Right kidney (tissue), 1 donor: ENCODE results near the gene KCNQ1.

ENCODE experiments used
- DNase-seq: peaks from one replicate; pipeline ENCODE4 v3.0.0-alpha.2; 2016

KCNQ1 gene

DNA sequence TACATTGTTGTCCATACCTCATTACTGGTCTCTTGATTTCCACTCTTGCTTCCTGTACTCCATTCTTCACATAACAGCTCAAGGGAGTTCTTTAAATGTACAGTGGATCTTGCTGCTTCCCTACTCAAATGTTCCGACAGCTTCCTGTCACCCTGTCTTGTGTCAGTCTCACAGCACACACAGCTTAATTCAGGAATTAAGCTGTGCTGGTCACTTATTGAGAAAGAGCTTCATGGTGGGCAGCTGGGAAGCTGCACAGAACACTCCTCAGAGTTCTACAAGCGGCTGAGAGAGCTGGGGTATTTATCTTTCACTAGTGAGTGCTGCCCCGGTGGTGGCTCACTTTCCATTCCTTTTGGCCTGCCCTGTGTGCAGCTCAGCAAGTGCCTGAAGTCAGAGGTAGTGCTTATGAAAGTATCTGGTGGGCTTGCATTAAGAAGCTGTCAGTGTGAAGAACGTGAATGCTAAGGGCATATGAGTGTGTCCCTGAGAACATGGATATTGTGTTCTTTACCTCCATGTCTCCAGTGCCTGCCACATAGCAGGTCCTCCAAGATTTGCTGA lies 206.3 kb downstream of the KCNQ1 start:
- DNase-seq, result no peak

DNA sequence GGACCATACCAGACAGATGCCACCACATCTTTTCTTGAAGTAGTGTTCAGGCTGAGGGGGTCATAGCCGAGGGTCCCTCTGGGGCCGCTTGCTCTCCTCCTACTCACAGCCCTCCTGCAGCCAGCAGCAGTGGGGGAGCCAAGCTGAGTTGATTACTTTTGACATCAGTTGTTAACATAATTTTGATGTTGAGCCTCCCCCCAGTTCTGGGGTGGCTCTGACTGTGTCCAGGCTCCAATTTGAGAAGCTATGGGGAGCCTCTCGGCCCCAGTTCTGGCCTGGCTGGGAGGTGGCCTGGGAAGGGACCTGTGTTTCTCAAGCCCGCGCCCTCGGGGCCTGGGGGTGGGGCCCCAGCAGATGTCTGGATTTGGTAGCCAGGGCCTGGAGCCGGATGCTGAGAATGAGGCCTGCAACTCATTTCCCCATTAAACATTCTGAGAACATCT lies 207.0 kb downstream of the KCNQ1 start:
- DNase-seq, result no peak

DNA sequence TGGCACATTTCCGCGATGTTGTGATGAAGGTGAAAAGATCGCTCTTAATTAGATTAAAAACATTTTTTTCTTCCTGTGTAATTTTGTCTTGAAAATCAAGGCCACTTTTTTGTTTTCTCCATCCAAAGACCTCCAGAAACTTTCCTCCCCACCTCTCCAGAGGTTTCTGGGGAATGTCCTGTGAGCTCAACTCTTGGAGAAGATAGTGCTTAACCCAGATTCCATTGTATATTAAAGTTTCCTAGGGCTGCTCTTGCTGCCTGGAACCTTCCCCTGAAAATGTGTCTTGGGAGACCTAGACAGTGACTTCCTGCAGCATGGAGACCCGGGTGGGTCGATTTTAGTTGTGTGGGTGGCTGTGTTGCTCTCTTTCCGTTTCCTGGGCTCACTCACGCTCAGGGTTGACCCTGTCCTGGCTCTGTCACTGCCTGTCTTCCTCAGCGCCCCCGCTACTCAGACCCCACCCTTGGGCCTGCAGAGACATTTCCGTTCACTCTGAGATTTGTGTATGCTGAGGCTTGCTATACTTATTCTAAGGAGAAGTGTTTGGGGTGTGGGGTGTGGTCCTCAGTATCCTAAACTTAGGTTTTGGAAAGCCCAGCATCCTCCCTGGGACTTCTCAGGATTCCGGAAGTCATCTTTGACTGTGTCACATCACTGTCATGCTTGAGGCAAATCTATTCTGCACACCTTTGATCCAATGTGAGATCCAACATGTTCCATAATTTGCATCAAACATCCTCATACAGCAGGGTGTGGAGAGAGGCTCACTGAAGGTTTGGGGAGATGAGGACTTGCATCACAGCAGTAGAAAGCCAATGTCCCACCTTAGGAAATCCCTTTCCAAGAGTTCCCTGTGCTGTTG lies 207.8 kb downstream of the KCNQ1 start:
- no peak for DNase-seq

DNA sequence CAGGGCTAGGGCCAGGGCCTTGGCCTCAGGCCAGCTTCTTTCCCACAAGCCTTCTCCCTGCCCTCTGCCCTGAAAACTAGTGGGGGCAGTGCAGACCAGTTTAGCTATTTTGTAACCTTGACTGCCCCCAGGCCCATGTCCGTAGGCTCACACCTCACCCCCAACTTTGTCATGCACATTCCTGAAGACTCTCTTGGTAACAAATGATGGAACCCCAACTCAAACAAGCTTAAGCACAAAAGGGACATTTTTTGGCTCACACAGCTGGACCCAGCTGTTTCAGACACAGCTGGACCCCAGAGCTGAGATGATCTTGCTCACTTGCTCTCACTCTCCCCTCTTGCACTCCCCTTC lies 208.4 kb downstream of the KCNQ1 start:
- DNase-seq, result peak; percentile 23

DNA sequence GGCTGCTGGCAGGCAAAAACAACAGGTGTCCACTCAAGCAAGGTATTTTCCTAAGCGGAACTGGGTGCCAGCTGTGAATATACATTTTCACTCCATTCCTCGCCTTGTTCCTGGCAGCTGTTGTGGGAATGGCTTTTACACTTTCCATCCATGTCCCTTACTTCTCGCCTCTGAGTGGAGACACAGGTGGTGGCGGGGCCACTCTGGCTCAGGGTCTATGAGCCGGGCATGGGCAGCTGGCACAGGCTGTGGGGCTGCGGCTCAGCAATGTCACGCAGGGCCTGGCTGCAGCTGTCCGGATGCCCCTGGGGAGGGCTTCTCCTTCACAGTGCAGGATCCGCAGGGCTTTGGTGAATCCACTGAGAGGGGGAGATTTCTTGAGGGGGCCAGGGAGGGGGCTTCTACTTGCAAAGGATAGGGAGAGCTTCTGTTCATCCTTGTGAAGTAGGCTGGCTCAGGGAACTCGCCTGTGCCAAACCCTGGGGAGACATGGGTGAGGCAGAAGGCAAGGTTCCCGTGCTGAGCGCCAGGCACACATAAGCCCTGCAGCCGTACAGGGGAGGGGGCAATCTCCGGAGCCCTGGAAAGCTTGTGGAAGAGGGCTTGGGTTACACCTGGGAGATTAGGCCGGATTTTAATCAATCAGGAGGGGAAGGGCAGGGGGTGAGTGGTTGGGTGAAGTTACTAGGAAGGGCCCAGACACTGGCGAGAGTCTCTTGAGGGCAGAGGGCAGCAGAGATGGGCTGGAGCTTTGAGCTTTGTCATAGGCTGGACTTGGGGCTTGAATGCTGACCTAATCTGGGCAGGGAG lies 209.3 kb downstream of the KCNQ1 start:
- DNase-seq, result no peak

DNA sequence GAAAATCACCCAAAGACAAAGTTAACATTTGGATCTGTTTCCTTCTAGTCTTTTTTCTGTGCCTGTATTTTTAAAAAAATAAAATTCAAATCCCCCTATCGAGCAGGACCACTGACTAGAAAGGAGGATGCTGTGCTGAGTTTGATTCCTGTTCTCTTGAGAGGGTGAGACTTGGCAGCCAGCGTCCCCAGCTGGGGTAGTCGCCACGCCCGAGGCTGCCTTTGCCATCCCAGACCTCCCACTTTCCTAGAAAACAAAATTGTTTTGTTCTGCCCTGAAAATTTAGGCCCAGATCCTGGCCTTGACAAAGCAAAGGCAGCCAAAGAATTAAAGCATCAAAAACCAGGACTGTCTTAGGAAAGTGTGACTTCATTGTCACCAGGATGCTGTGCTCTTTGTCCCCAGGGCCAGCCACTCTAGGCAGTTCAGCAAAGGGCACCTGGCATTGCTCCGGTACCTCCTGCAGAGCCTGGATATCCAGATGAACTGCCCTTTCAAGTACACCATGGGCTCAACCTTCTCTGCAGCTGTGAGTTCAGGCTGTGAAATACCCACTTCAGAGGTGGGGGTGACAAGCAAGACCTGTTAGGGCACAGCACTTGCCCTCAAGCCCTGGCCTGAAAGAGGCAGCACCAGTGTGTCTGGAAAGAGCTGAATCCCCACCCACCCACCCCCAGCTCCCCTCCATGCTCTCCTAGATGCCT lies 210.4 kb downstream of the KCNQ1 start:
- no peak for DNase-seq

DNA sequence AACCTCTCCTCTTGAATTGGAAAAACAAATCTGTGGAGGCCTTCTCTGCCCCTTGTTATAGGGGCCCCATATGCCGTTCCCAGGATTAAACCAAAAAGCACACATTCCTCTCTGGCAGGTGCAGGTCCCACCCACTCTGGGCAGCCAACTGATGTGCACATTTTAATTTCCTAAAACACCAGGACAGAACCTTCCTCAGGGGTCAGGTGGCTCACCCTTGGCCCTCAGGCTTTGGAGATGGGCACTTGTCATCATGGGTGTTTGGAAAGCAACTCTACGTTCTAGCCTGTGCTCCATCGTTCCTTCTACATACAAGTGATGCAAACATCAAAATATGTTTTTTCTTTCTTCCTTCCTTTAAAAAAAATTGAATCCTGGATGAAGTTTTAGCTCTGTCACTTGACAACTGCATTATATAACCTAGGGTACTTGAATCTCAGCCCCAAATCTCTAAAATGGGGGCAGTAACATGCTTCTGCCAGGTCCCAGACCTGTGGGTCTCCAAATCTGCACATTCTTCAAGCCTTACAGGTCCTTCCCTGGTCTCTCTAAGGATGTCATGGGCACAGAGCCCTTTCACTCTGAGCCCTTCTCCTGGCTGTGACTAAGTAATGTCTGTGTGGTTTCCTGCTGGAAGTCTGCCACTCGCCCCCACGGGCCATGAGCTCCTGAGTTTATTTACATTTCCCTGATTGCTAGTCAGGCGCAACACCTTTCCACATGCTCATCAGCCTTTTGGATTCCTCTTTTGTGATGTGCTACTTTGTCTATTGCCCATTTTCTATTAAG lies 211.2 kb downstream of the KCNQ1 start:
- DNase-seq, result no peak

DNA sequence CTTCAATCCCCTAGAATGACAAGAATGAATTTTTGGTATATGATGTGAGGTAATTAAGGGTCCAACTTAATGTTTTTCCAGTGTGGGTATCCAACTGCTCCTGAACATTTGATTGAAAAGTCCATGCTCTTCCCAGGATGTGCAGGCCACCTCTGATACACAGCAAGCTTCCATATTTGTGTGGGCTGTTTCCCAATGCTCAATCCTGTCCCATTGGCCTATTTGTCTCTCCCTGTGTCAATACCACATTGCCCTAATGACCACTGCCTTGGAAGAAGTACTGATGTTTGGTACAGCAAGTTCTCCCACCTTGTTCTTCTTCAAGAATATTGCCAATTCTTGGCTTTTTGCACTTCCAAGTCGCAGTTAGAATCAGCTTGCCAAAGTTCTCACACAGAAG lies 212.1 kb downstream of the KCNQ1 start:
- no peak for DNase-seq

DNA sequence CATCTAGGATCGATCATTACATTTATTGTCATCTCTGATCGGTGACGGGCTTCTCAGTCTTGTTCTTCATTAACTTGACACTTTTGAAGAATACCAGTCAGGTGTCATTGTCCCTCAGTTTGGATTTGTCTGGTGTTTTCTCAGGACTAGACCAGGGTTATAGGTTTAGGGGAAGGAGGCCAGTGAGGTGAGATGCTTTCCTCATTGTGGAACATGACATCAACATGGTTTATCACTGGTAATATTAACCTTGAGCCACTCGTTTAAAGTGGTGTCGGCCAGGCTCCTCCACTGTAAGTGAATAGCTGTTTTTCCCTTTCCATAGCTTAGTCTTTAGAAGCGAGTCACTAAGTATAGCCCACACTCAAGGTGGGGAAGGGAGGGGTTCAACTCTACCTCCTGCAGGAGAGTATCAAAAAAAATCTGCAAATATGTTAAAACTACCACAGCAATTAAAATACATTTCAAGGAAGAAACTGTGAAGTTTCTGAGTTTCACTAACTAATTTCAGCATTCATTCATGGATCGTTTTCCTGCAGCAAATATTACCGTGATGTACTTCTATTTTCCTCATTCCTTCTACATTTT lies 213.0 kb downstream of the KCNQ1 start:
- DNase-seq, result no peak

DNA sequence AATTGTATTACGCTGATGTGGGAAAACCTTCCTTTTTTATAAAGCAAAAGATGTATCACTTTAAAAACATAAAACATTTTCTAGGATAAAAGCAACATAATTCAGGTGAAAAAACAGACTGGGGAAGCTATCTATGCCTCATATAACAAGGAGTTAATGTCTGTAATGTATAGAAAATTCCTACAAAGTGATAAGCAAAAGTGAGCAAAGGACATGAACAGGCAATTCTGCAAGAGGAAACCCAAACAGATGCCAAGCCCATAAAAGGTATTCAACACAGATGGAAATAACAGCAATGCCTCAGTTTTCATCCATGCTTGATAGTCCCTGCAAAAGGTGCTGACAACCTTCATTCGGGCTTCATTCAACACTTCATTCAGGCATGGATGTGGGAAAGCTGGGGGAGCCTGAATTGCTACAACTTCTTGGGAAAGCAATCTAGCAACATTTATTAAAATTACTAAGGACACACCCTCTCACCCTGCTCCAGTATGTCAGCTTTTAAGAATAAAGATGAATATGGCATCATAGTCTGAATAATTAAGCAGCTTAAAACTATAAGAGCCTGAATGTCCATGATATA lies 215.6 kb downstream of the KCNQ1 start:
- no peak for DNase-seq

DNA sequence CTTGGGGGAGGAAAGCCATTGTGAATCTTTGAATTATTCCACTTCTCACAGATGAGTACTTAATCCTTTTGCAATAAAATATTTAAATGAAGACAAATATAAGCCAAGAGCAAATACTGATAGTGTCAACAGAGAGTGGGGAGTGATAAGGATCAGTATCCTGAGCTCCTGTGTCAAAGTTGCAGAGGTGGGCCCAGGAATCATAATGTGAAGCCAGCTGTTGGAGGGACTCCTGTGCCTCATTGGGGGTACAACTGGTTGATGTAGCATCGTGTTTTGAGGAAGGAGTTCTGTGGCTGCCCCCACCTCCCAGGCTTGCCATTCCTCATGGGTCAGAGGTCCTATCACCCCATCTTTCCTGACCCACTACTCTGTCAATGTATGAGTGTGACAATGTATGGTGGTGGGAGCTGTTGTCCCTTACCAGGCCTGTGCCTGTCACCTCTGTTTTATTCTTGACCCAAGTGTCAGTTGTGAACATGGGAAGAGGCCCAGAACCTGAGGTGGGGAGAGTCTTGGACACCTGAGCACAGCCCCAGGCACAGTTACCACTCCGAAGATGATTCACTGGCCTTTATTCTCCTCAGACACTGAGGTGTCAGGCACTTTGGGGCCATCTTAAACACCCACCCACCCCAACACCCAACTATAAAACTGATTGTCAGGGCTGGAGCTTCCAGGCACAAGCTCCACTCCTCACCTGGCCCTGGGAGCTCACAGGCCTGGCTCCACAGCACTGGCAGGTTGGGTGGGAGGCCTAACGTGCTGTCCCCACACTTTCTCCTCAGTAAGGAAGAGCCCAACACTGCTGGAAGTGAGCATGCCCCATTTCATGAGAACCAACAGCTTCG lies 216.6 kb downstream of the KCNQ1 start:
- no peak for DNase-seq

DNA sequence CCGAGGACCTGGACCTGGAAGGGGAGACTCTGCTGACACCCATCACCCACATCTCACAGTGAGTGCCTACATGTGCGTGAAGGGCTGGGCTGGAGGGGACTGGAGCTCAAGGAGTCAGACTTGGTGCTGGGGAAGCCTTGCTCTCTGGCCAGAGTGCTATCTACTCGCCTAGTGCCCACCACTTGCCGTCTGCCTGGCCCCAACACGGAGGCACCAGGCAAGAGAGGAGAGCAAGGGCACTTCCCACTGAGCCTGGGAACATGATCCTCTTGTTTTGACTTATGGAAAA lies 217.2 kb downstream of the KCNQ1 start:
- no peak for DNase-seq

DNA sequence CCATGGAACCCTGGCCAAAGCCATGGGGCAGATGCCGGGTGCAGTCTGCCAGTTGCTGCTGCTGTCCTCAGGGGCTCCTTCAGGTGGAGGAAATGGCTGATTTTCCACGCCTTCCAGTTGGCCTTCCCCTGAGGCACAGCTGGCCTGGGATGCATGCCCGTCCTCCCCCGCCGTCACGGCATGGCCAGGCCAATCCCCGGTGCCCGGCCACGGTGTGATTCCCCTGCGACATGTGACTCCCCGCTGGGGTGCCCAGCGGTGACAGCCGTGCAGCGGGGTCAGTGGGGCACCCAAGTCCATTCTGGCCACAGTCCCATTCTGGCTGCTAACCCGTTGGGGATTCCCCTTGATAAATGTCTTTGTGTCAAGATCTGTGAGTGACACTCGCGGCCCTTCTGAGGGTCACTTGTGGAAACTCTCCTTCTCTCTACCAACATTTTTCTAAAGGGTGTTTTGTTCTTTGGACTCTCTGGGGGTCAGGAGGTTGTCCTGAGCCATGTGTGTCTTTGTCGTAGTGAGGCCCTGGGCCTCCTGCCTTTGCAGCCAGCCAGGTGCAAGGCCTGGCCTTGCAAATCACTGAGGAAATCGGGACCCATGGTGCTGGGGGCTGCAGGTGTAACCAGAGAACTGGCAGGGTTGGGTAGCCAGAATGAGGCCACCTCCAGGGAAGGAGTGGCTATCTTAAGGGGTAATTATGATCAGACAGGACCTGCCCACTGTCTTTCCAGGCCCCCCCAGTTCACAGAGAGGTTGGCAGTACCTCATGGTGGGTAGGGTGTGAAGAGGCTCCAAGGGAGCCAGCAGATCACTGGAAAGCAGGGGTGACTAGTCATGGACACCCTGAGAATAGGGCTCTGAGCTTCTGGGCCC lies 217.9 kb downstream of the KCNQ1 start:
- no peak for DNase-seq

DNA sequence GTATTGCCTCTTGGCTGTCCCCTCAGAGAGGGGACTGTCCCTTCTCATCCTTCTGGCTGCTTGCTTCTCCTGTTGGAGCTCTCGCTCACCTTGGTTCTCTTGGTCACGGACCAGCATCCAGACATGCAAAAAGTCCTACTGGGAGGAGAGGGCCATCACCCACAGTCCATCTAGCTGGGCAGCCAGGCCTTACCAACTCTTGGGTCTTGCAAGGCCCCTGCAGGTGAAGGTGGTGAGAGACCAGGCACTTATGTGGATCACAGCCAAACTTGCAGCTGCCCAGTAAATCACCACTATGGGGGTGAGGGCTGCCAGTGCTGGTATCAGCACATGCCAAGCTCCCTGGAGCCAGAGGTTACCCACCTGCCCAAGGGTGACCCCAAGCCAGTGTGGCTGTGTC lies 218.7 kb downstream of the KCNQ1 start:
- DNase-seq, result no peak

DNA sequence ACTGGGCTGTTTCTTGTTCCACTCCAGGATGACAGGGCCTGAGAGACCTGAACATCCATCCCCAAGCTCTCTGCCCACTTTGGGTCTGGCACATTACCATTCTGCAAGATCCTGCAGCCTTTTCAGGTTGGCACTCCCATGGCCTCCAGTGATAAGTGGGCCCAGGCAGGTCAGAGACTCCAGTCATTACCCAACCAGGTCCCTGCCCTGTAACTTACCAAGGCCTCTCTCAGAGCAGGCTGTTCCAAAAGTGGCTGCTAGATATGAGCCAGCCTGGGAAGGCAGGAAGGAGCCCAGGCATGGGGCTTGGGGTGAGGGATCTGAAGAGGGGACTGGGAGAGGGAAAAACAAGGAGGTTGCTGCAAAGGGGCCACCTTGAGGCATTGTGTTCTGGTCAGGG lies 219.1 kb downstream of the KCNQ1 start:
- no peak for DNase-seq

DNA sequence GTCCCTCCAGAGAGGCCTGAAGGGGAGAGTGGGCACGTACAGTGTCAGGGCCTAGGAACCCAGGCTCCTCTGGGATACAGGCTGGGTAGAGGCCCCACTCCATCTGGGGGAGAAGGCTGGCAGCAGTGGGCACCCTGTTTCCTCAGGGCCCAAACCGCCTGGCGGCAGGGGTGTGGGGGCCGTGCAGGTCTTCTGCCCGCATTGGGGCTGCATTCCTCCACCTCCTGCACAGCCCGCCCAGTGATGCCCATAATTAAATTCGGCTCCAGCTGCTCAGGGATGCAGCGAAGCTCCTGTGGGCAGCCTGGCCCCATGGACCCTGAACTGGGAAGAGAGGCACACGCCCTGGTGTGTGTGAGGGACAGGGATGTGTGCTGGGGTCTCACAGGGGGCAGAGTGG lies 219.6 kb downstream of the KCNQ1 start:
- DNase-seq, result no peak

DNA sequence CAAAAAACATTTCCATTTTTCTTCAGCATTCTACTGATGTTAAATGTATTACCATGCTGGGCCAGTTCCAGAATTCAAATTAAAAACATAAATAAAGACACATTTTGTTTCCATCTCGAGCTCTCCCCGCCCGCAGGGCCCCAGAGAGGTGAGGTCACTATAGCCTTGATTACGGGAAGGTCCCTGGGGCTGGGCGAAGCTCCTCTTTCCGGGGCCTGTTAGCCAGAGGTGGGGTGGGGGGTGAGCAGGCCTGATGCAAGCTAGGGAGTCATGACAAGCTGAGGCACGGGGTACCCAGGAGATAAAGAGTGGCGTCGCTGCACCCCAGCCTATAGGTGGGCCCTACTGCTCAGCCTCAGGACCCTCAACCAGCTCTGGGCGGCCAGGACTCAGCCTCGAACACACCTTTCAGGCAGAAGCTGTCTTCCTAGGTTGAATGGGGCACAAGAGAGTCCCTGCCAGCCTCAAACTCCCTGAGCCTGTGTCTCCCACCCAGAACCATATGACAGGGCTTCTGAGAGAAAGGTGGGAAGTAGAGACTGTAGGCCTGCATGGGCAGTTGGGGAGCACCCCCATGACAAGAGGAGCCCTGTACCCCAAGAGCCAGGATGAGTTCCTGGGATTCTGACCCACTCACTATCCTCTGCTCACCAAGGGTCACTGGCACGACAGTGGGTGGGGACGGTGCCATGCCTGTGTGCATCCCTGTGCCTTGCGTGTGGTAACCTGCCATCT lies 220.2 kb downstream of the KCNQ1 start:
- no peak for DNase-seq

DNA sequence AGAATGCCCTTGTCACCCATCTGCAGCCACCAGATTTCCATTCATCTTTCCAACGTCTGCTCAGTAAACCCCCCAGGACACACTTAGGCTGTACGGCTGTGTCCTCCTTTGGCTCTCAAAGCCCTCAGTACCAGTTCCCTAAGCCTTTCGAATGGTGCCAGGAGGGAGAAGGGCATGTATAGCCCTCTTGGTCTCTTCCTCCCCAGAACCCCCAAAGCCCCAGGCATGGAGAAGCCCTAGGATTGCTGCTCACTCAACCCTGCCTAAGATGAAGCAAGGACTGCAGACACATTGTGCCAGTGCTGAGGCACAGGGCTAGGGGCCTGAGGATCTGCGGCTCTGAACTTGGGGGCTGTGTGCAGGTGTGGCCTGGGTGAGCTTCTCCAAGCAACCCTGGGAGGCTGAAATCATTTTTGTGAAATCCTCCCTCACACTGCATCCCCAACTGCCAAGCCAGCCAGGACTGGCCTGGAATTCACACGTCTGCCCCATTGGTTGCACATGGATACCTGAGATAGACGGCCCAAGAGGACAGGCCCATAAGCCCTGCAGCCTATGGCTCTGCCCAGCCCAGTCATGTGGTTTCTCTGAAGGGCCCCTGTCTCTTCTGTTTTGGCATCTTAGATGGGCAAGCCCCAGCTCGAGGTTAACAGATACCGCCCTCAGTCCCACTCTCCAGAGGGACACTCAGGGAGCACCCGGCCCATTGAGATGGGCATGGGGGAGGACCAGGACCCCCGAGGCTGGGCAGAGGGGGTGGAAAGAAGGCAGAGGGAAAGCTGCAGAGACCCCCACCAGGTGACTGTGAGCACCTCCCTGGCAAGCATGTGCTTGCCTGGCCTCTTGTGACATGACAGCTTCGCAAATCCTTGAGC lies 221.0 kb downstream of the KCNQ1 start:
- DNase-seq, result no peak
